ENCODE results near the gene MTUS2.
"Not testable (repeated sequence)": the region's sequence is repeated elsewhere in the genome, so short reads cannot be mapped to it uniquely, and the experiment has no call there.

Gene MTUS2

GRCh38 chr13:28958441-28958840 is 138.3 kb downstream of the MTUS2 start:
- DNase-seq (ENCODE audit: low spot score) = no peak

- no peak for DNase-seq (ENCODE audit: low spot score)
Measured at GRCh38 chr13:28964052-28964451, 143.9 kb downstream of the MTUS2 start.

GRCh38 chr13:28964803-28965202 is 144.7 kb downstream of the MTUS2 start:
- DNase-seq (ENCODE audit: low spot score) = no peak

GRCh38 chr13:28967029-28967915 is 147.1 kb downstream of the MTUS2 start:
- DNase-seq (ENCODE audit: low spot score) = no peak

GRCh38 chr13:28976195-28976594 is 156.1 kb downstream of the MTUS2 start:
- no peak for DNase-seq (ENCODE audit: low spot score)

GRCh38 chr13:28976636-28977035 is 156.5 kb downstream of the MTUS2 start:
- DNase-seq (ENCODE audit: low spot score) = no peak

GRCh38 chr13:28978574-28978973 is 158.4 kb downstream of the MTUS2 start:
- no peak for DNase-seq (ENCODE audit: low spot score)

- DNase-seq (ENCODE audit: low spot score) = no peak
Measured at GRCh38 chr13:28981530-28981929, 161.4 kb downstream of the MTUS2 start.

- DNase-seq (ENCODE audit: low spot score) = no peak
Measured at GRCh38 chr13:28983641-28984040, 163.5 kb downstream of the MTUS2 start.

GRCh38 chr13:28984326-28984725 is 164.2 kb downstream of the MTUS2 start:
- DNase-seq (ENCODE audit: low spot score) = no peak

- DNase-seq (ENCODE audit: low spot score) = no peak
Measured at GRCh38 chr13:28984825-28985224, 164.7 kb downstream of the MTUS2 start.

- DNase-seq (ENCODE audit: low spot score) = not testable (repeated sequence)
Measured at GRCh38 chr13:28990378-28990777, 170.2 kb downstream of the MTUS2 start.

GRCh38 chr13:28991764-28992163 is 171.6 kb downstream of the MTUS2 start:
- no peak for DNase-seq (ENCODE audit: low spot score)

GRCh38 chr13:29000826-29001225 is 180.7 kb downstream of the MTUS2 start:
- no peak for DNase-seq (ENCODE audit: low spot score)

- no peak for DNase-seq (ENCODE audit: low spot score)
Measured at GRCh38 chr13:29005035-29005762, 185.1 kb downstream of the MTUS2 start.

GRCh38 chr13:29005763-29006120 is 185.6 kb downstream of the MTUS2 start:
- DNase-seq (ENCODE audit: low spot score) = no peak

GRCh38 chr13:29006359-29006850 is 186.3 kb downstream of the MTUS2 start:
- no peak for DNase-seq (ENCODE audit: low spot score)

- DNase-seq (ENCODE audit: low spot score) = no peak
Measured at GRCh38 chr13:29008296-29008695, 188.2 kb downstream of the MTUS2 start.

GRCh38 chr13:29020314-29020713 is 200.2 kb downstream of the MTUS2 start:
- DNase-seq (ENCODE audit: low spot score) = no peak

- DNase-seq (ENCODE audit: low spot score) = no peak
Measured at GRCh38 chr13:29021311-29021710, 201.2 kb downstream of the MTUS2 start.

- DNase-seq (ENCODE audit: low spot score) = no peak
Measured at GRCh38 chr13:29021717-29022116, 201.6 kb downstream of the MTUS2 start.

- DNase-seq (ENCODE audit: low spot score) = no peak
Measured at GRCh38 chr13:29022410-29022809, 202.3 kb downstream of the MTUS2 start.

GRCh38 chr13:29022968-29023367 is 202.8 kb downstream of the MTUS2 start:
- no peak for DNase-seq (ENCODE audit: low spot score)
